Measurements from ENCODE around the gene CDC42BPB.

DNA sequence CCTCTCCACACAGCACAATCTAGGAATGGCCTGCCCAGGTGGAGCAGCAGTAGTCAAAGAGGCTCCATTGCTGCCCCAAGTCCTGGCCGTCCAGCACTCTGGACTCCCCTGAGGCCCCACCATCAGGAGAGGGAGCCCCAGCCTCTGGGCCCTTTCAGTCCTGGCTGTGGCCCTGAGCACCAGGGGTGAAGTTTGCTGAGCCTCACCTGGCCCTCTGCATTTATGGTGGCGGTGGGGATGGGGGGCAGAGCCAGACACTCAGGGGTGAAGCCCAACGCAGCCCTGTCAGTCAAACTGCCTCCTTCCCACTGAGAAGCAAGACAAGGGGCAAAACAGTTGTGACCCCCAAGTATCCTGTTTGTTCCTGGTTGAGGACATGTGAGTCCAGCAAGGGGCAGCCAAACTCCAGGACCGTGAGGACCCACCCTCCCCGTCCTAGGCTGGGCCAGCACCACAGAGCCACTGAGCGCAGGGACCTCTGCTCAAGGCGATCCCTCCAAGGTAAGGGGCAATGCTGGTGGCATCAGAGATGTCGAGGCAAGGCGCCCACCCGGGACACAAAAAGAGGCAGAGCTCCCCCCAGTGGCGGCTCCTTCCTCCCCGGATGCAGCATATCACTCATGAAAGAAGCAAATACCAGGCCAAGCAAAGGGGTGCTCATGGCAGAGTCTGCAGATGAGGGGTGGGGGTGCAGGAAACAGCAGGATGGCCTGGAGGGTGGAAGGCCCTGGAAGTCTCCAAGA is 139.7 kb downstream of the CDC42BPB start:
- TF ChIP-seq, protein P1, sequence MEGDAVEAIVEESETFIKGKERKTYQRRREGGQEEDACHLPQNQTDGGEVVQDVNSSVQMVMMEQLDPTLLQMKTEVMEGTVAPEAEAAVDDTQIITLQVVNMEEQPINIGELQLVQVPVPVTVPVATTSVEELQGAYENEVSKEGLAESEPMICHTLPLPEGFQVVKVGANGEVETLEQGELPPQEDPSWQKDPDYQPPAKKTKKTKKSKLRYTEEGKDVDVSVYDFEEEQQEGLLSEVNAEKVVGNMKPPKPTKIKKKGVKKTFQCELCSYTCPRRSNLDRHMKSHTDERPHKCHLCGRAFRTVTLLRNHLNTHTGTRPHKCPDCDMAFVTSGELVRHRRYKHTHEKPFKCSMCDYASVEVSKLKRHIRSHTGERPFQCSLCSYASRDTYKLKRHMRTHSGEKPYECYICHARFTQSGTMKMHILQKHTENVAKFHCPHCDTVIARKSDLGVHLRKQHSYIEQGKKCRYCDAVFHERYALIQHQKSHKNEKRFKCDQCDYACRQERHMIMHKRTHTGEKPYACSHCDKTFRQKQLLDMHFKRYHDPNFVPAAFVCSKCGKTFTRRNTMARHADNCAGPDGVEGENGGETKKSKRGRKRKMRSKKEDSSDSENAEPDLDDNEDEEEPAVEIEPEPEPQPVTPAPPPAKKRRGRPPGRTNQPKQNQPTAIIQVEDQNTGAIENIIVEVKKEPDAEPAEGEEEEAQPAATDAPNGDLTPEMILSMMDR (IDR thresholded peaks at IDR 0.05), result peak; percentile 12 to 41 (median 34)
- no peak for TF ChIP-seq POLR2A (IDR thresholded peaks at IDR 0.05)
